WI38 (cell line): ENCODE measurements around the gene NEK6.

ENCODE experiments used
- H3K4me3 ChIP-seq: 2 replicates; pipeline ENCODE4 v1.5.1; 2011; ENCODE audit warnings: low read depth, mild to moderate bottlenecking, control low read depth, low read length
- CTCF ChIP-seq: IDR thresholded peaks from 2 replicates; pipeline ENCODE4 v1.5.1; 2012; ENCODE audit warnings: low read depth, mild to moderate bottlenecking, control low read depth, low read length

Gene NEK6

GRCh38 chr9:124281931-124282371 lies 24.2 kb downstream of the NEK6 start:
- H3K4me3 ChIP-seq: no peak overlapping the region
- no peak for TF ChIP-seq CTCF

GRCh38 chr9:124282442-124283227 lies 24.9 kb downstream of the NEK6 start:
- H3K4me3 ChIP-seq: no peak overlapping the region
- no peak for TF ChIP-seq CTCF

GRCh38 chr9:124283228-124283814 lies 25.6 kb downstream of the NEK6 start:
- H3K4me3 ChIP-seq: no peak overlapping the region
- no peak for TF ChIP-seq CTCF

- H3K4me3 ChIP-seq: no peak overlapping the region
- TF ChIP-seq CTCF: no peak
Measured at GRCh38 chr9:124284237-124284831, 26.6 kb downstream of the NEK6 start.

- no peak for TF ChIP-seq CTCF
- H3K4me3 ChIP-seq: no peak overlapping the region
Measured at GRCh38 chr9:124284940-124285441, 27.2 kb downstream of the NEK6 start.

GRCh38 chr9:124285490-124285889 lies 27.7 kb downstream of the NEK6 start:
- H3K4me3 ChIP-seq: no peak overlapping the region
- TF ChIP-seq CTCF: no peak

GRCh38 chr9:124285903-124286291 lies 28.1 kb downstream of the NEK6 start:
- no peak for TF ChIP-seq CTCF
- H3K4me3 ChIP-seq: peak overlapping the region; percentile 36
